Measurements from ENCODE around the gene ZNF526.

GRCh38 chr19:42224940-42225717 is 5.0 kb downstream of the ZNF526 start:
- TF ChIP-seq CTCF (IDR thresholded peaks at IDR 0.05; ENCODE audit: low read depth, low read length), result no peak
- no peak for TF ChIP-seq POLR2A (IDR thresholded peaks at IDR 0.05; ENCODE audit: extremely low read depth, insufficient read length)
- TF ChIP-seq, protein P1, sequence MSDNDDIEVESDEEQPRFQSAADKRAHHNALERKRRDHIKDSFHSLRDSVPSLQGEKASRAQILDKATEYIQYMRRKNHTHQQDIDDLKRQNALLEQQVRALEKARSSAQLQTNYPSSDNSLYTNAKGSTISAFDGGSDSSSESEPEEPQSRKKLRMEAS (IDR thresholded peaks at IDR 0.05; ENCODE audit: low read depth, low read length), result no peak
- TF ChIP-seq MYC (IDR thresholded peaks at IDR 0.05; ENCODE audit: low read depth, low read length), result no peak

Measured in NB4 (cell line).